GM12873 (cell line): ENCODE results near the gene HLA-DOB.

Experiments
- CTCF ChIP-seq: IDR thresholded peaks from 2 replicates; pipeline ENCODE4 v1.5.1; 2012; ENCODE audit warnings: low read depth, mild to moderate bottlenecking, moderate library complexity, low read length, control low read depth; ENCODE audit not compliant: insufficient read depth; ENCODE audit errors: missing control alignments

Gene HLA-DOB

GRCh38 chr6:32825966-32826365, 9.2 kb upstream of the HLA-DOB start:
- peak; percentile 36 for TF ChIP-seq CTCF

GRCh38 chr6:32819729-32820128, 2.9 kb upstream of the HLA-DOB start:
- TF ChIP-seq CTCF, result no peak

- no peak for TF ChIP-seq CTCF
Observed at GRCh38 chr6:32818867-32819266, 2.1 kb upstream of the HLA-DOB start.

- no peak for TF ChIP-seq CTCF
Observed at GRCh38 chr6:32815996-32816395, 806 bp downstream of the HLA-DOB start.

GRCh38 chr6:32815115-32815514, 1.7 kb downstream of the HLA-DOB start:
- TF ChIP-seq CTCF, result no peak

GRCh38 chr6:32814145-32814544, 2.7 kb downstream of the HLA-DOB start:
- TF ChIP-seq CTCF, result no peak

GRCh38 chr6:32809171-32809570, 7.6 kb downstream of the HLA-DOB start:
- no peak for TF ChIP-seq CTCF
